HepG2 (cell line): ENCODE results near the gene GTF2A1. TPM values are rescaled to one million over a fixed set of nuclear protein-coding genes. Genes with fewer than 3 reads are reported as not detected.
A peak's percentile ranks its signal among the peaks of the same experiment; 100 is the strongest.

Experiments used
- CHD4 ChIP-seq: fragments of 200-600 bp; sonication (generic); IDR thresholded peaks from 2 replicates; pipeline ENCODE4 v1.7.0; 2017; ENCODE audit warnings: mild to moderate bottlenecking, low read length, borderline replicate concordance
- HMG20A ChIP-seq: IDR thresholded peaks from 2 replicates; pipeline ENCODE4 v1.6.1; 2016; ENCODE audit warnings: borderline replicate concordance
- HOXA9 ChIP-seq: sonication (generic); formaldehyde crosslinking; IDR thresholded peaks from 2 replicates; pipeline ENCODE4 v1.8.1; 2022; ENCODE audit warnings: missing genetic modification reagents, mild to moderate bottlenecking, moderate library complexity, borderline replicate concordance
- KDM4B ChIP-seq: sonication (generic); formaldehyde crosslinking; IDR thresholded peaks from 2 replicates; pipeline ENCODE4 v1.4.0; 2020; ENCODE audit warnings: missing genetic modification reagents
- MTF1 ChIP-seq: sonication (generic); formaldehyde crosslinking; IDR thresholded peaks from 2 replicates; pipeline ENCODE4 v1.5.0; 2020; ENCODE audit warnings: missing genetic modification reagents
- NFE2L2 ChIP-seq: fragments of 150-350 bp; IDR thresholded peaks from 2 replicates; pipeline ENCODE4 v1.6.1; 2014; ENCODE audit warnings: low read length
- NFIB ChIP-seq: sonication (generic); formaldehyde crosslinking; IDR thresholded peaks from 2 replicates; pipeline ENCODE4 v1.9.0; 2021; ENCODE audit warnings: missing genetic modification reagents, mild to moderate bottlenecking, borderline replicate concordance
- ZNF30 ChIP-seq: sonication (generic); formaldehyde crosslinking; IDR thresholded peaks from 2 replicates; pipeline ENCODE4 v1.5.0; 2020; ENCODE audit warnings: mild to moderate bottlenecking, missing genetic modification reagents
- ZNF660 ChIP-seq: sonication (generic); formaldehyde crosslinking; IDR thresholded peaks from 2 replicates; pipeline ENCODE4 v1.5.1; 2020; ENCODE audit warnings: mild to moderate bottlenecking, low read depth, missing genetic modification reagents, borderline replicate concordance
- polyA plus RNA-seq, 8 experiments: library from polyadenylated mRNA; depleted of rRNA in 3 of 8; stranded (reverse) in 7 of 8; unstranded in 1 of 8; fragments of >200 nt; fragmentation: Illumina TruSeq in 4 of 8; extraction: Trizol in 4 of 8; gene quantifications; 2 replicates each; pipeline versions ENCODE4 v1.2.1 to v1.2.3, GENCODE V29; 2011 to 2016; ENCODE audit warnings: low read depth in 4 of 8, missing spikeins in 1 of 8, mixed read lengths in 1 of 8; ENCODE audit not compliant: insufficient read depth in 1 of 8
- total RNA-seq, 5 experiments: library from RNA; depleted of rRNA; stranded (reverse); fragments of >200 nt; fragmentation: Illumina TruSeq; extraction: Trizol; gene quantifications; 2 replicates each; pipeline ENCODE4 v1.2.3, GENCODE V29; 2016; ENCODE audit warnings: low read depth in 1 of 5
- TF ChIP-seq, protein P1 (sequence below): sonication (generic); formaldehyde crosslinking; conservative IDR thresholded peaks from 2 replicates; pipeline ENCODE4 v1.4.0; 2020; ENCODE audit warnings: missing genetic modification reagents
- TF ChIP-seq, protein P2 (sequence below): sonication (generic); formaldehyde crosslinking; IDR thresholded peaks from 2 replicates; pipeline ENCODE4 v1.4.0; 2020; ENCODE audit warnings: mild to moderate bottlenecking, missing genetic modification reagents
- TF ChIP-seq, protein P3 (sequence below): sonication (generic); formaldehyde crosslinking; IDR thresholded peaks from 2 replicates; pipeline ENCODE4 v1.4.0; 2020; ENCODE audit warnings: mild to moderate bottlenecking, low read depth, missing genetic modification reagents
- TF ChIP-seq, protein P4 (sequence below): sonication (generic); formaldehyde crosslinking; IDR thresholded peaks from 2 replicates; pipeline ENCODE4 v1.4.0; 2020; ENCODE audit warnings: mild to moderate bottlenecking, missing genetic modification reagents
- TF ChIP-seq, protein P5 (sequence below): sonication (generic); formaldehyde crosslinking; IDR thresholded peaks from 2 replicates; pipeline ENCODE4 v1.8.1; 2023; ENCODE audit warnings: mild to moderate bottlenecking, missing genetic modification reagents
- TF ChIP-seq, protein P6 (sequence below): sonication (generic); formaldehyde crosslinking; conservative IDR thresholded peaks from 2 replicates; pipeline ENCODE4 v1.8.0; 2022; ENCODE audit warnings: mild to moderate bottlenecking, moderate library complexity, missing genetic modification reagents

The GTF2A1 gene
- total and polyA plus RNA-seq, 2 of the 13 experiments (the other 11 are each of a cell fraction or from before 2014, with no cell fraction given), result 14.9 to 17.5 TPM

DNA sequence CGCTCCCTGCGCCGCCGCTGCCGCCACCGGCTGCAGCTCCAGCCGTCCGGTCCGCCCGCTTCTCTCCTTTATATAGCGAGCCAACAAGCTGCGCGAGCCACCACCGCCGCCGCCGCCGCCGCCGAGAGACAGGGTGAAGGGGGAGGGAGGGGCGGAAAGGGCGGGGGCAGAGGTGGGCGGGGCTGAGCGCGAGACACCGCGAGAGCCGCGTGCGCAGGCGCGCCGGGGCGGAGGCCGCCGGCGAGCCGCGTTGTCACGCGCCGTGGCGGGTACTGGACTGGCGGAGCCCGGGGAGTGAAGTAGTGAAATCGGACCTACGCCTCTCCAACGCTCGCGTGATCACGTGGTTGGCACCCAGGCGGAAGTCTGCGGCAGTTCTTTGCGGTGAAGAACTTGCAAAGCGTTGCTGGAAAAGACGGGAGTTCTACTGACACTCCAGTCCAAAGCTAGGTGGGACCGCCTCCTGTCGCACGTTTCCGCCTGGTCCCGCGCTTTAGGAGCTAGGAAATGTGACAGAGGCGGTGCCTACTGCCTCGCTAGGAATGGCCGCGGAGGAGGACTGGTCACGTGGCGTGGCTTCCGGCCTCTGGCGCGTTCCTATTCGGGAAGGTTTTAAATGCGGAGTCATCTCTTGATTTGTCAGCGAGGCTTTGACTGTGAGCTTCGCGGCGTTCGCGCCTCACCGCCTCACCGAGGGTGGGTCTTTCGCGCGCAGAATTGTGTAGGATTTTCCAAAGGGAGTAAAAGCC, at the start of gene GTF2A1 (continued):
- TF ChIP-seq, protein P1, sequence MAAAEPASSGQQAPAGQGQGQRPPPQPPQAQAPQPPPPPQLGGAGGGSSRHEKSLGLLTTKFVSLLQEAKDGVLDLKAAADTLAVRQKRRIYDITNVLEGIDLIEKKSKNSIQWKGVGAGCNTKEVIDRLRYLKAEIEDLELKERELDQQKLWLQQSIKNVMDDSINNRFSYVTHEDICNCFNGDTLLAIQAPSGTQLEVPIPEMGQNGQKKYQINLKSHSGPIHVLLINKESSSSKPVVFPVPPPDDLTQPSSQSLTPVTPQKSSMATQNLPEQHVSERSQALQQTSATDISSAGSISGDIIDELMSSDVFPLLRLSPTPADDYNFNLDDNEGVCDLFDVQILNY (CRISPR knock-in tag), result peak; percentile 64; the same call in 1 of the 2 replicates
- TF ChIP-seq KDM4B (CRISPR knock-in tag), result no peak
- no peak for TF ChIP-seq CHD4
- TF ChIP-seq, protein P2, sequence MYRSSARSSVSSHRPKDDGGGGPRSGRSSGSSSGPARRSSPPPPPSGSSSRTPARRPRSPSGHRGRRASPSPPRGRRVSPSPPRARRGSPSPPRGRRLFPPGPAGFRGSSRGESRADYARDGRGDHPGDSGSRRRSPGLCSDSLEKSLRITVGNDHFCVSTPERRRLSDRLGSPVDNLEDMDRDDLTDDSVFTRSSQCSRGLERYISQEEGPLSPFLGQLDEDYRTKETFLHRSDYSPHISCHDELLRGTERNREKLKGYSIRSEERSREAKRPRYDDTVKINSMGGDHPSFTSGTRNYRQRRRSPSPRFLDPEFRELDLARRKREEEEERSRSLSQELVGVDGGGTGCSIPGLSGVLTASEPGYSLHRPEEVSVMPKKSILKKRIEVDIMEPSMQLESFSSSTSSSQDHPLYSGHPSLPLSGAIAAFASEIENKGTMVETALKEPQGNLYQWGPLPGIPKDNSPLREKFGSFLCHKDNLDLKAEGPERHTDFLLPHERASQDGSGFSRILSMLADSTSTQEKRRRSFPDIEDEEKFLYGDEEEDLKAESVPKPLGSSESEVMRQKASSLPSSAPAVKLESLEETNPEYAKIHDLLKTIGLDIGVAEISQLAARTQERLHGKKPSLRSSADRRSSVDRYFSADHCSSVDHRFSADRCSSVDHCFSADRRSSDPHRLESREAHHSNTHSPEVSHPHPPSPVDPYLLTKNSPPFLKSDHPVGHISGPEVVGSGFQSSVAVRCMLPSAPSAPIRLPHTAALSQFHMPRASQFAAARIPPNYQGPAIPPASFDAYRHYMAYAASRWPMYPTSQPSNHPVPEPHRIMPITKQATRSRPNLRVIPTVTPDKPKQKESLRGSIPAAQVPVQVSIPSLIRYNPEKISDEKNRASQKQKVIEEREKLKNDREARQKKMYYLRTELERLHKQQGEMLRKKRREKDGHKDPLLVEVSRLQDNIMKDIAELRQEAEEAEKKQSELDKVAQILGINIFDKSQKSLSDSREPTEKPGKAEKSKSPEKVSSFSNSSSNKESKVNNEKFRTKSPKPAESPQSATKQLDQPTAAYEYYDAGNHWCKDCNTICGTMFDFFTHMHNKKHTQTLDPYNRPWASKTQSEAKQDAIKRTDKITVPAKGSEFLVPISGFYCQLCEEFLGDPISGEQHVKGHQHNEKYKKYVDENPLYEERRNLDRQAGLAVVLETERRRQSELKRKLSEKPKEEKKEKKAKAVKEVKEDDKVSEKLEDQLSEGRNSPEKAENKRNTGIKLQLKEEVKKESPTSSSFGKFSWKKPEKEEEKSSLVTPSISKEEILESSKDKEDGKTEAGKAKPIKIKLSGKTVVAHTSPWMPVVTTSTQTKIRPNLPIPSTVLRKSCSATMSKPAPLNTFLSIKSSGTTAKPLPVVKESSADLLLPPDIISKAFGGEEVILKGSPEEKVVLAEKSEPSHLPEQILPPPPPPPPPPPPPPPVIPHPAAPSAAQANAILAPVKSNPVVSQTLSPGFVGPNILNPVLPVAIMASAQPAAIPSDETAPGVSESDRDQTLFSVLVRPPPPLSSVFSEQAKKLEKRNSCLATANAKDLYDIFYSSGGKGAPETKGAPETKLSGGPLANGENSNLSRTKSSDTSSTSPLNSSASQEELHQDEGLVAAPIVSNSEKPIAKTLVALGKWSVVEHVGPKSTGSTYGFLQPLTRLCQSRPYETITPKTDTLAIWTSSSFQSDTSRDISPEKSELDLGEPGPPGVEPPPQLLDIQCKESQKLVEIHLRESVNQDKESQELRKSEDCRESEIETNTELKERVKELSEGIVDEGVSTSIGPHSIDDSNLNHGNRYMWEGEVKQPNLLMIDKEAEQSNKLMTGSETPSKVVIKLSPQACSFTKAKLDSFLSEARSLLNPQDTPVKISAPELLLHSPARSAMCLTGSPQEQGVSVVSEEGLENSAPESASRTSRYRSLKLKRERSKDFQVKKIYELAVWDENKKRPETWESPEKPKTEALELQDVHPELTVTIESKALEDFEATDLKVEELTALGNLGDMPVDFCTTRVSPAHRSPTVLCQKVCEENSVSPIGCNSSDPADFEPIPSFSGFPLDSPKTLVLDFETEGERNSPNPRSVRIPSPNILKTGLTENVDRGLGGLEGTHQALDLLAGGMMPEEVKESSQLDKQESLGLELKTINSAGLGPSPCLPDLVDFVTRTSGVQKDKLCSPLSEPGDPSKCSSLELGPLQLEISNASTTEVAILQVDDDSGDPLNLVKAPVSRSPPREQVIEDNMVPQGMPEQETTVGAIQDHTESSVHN (CRISPR knock-in tag), result peak; percentile 38; the same call in 1 of the 2 replicates
- TF ChIP-seq, protein P3, sequence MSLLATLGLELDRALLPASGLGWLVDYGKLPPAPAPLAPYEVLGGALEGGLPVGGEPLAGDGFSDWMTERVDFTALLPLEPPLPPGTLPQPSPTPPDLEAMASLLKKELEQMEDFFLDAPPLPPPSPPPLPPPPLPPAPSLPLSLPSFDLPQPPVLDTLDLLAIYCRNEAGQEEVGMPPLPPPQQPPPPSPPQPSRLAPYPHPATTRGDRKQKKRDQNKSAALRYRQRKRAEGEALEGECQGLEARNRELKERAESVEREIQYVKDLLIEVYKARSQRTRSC (CRISPR knock-in tag), result no peak; the same call in 1 of the 2 replicates
- TF ChIP-seq, protein P4, sequence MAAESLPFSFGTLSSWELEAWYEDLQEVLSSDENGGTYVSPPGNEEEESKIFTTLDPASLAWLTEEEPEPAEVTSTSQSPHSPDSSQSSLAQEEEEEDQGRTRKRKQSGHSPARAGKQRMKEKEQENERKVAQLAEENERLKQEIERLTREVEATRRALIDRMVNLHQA (CRISPR knock-in tag), result 0 out of 2 replicates have a peak, but pooled peaks have one; percentile 40
- peak; percentile 16; the same call in 1 of the 2 replicates for TF ChIP-seq MTF1 (CRISPR knock-in tag)
- TF ChIP-seq ZNF30 (CRISPR knock-in tag), result peak; percentile 87; the same call in 1 of the 2 replicates
- no peak for TF ChIP-seq HMG20A (CRISPR knock-in tag)
- TF ChIP-seq, protein P5, sequence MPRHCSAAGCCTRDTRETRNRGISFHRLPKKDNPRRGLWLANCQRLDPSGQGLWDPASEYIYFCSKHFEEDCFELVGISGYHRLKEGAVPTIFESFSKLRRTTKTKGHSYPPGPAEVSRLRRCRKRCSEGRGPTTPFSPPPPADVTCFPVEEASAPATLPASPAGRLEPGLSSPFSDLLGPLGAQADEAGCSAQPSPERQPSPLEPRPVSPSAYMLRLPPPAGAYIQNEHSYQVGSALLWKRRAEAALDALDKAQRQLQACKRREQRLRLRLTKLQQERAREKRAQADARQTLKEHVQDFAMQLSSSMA (CRISPR knock-in tag), result peak; percentile 35; the same call in 1 of the 2 replicates
- peak; percentile 83; the same call in 1 of the 2 replicates for TF ChIP-seq NFIB (CRISPR knock-in tag)
- no peak for TF ChIP-seq ZNF660 (CRISPR knock-in tag)
- peak; percentile 72; the same call in 1 of the 2 replicates for TF ChIP-seq NFE2L2
- TF ChIP-seq, protein P6, sequence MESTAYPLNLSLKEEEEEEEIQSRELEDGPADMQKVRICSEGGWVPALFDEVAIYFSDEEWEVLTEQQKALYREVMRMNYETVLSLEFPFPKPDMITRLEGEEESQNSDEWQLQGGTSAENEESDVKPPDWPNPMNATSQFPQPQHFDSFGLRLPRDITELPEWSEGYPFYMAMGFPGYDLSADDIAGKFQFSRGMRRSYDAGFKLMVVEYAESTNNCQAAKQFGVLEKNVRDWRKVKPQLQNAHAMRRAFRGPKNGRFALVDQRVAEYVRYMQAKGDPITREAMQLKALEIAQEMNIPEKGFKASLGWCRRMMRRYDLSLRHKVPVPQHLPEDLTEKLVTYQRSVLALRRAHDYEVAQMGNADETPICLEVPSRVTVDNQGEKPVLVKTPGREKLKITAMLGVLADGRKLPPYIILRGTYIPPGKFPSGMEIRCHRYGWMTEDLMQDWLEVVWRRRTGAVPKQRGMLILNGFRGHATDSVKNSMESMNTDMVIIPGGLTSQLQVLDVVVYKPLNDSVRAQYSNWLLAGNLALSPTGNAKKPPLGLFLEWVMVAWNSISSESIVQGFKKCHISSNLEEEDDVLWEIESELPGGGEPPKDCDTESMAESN, result peak; percentile 88
- 0 out of 2 replicates have a peak, but pooled peaks have one; percentile 24 for TF ChIP-seq HOXA9 (CRISPR knock-in tag)
